Lower leg skin (tissue), 4 donors: ENCODE measurements around the gene ARRDC2. TPM values are rescaled to one million over a fixed set of nuclear protein-coding genes. Genes with fewer than 3 reads are reported as not detected.
"Not testable (repeated sequence)": the region's sequence is repeated elsewhere in the genome, so short reads cannot be mapped to it uniquely, and the experiment has no call there.

ENCODE experiments used
- DNase-seq, 2 donors: peaks; one replicate each; pipeline ENCODE4 v3.0.0-alpha.2; 2019; ENCODE audit warnings: low spot score in 2 of 2
- H3K4me3 ChIP-seq: fragments of 200-600 bp; sonication (generic); 2 replicates; pipeline ENCODE4 v1.5.1; 2017; ENCODE audit warnings: mild to moderate bottlenecking, low read depth; ENCODE audit not compliant: poor library complexity, severe bottlenecking
- CTCF ChIP-seq, 3 donors: fragments of 450-650 bp; IDR thresholded peaks; one replicate each; pipeline ENCODE4 v1.5.1; 2016; ENCODE audit warnings: antibody characterized with exemption in 3 of 3, mild to moderate bottlenecking in 3 of 3, moderate library complexity in 2 of 3
- POLR2A ChIP-seq, 2 donors: fragments of 450-650 bp; IDR thresholded peaks; one replicate each; pipeline ENCODE4 v1.6.1; 2016 to 2017; ENCODE audit warnings: antibody characterized with exemption in 2 of 2, mild to moderate bottlenecking in 1 of 2, moderate library complexity in 1 of 2
- WGBS, 2 donors: methylation state at CpG; one replicate each; pipeline ENCODE4 v1.1.5; 2018; 5-methylcytosine and 5-hydroxymethylcytosine counted together
- intact Hi-C: fragments of 100-400 bp; cut with DNase I; formaldehyde crosslinking; loops from one replicate; pipeline ENCODE4 v1.15.0; 2023; ENCODE audit warnings: low total_unique reads
- total RNA-seq, 4 donors: library from RNA; depleted of rRNA; stranded (reverse); fragments of >200 nt; gene quantifications; one replicate each; pipeline ENCODE4 v1.1.0, GENCODE V29; 2016

ARRDC2 gene
- total RNA-seq, 4 donors from 2014 or later: 54.1 to 92.8 (median 73.5) TPM

- peak; percentile 78 to 98 for DNase-seq
- 37 to 45% methylated on average over 15 to 16 of the region's 16 CpGs for WGBS, 2 donors
- H3K4me3 ChIP-seq: no peak overlapping the region
- TF ChIP-seq POLR2A (IDR thresholded peaks at IDR 0.05): no peak
- TF ChIP-seq CTCF (IDR thresholded peaks at IDR 0.05): no peak
- intact Hi-C loops: no loop called here
Observed at GRCh38 chr19:18020212-18021085, 12.5 kb downstream of the ARRDC2 start.

GRCh38 chr19:18021121-18021755 lies 13.3 kb downstream of the ARRDC2 start:
- no peak for TF ChIP-seq POLR2A (IDR thresholded peaks at IDR 0.05)
- H3K4me3 ChIP-seq: no peak overlapping the region
- intact Hi-C loops: no loop called here
- 24 to 31% methylated on average over 17 of the region's 21 CpGs for WGBS, 2 donors
- peak; percentile 82 to 97 for DNase-seq

- intact Hi-C loops: no loop called here
- 26 to 28% methylated on average over 23 of the region's 23 CpGs for WGBS, 2 donors
- peak; percentile 90 to 97 for DNase-seq
- H3K4me3 ChIP-seq: no peak overlapping the region
- TF ChIP-seq POLR2A (IDR thresholded peaks at IDR 0.05) (no peak), CTCF (IDR thresholded peaks at IDR 0.05) (no peak)
Observed at GRCh38 chr19:18023622-18024251, 15.8 kb downstream of the ARRDC2 start.

- no peak overlapping the region for H3K4me3 ChIP-seq
- intact Hi-C loops: no loop called here
- WGBS, 2 donors: 89 to 90% methylated on average over 4 of the region's 4 CpGs
- TF ChIP-seq CTCF (IDR thresholded peaks at IDR 0.05) (no peak), POLR2A (IDR thresholded peaks at IDR 0.05) (no peak)
- no peak for DNase-seq
Observed at GRCh38 chr19:18027151-18027550, 19.2 kb downstream of the ARRDC2 start.

- DNase-seq: no peak
- intact Hi-C loops: no loop called here
- TF ChIP-seq POLR2A (IDR thresholded peaks at IDR 0.05): no peak
- no peak for TF ChIP-seq CTCF (IDR thresholded peaks at IDR 0.05)
- 39 to 47% methylated on average over 7 to 8 of the region's 8 CpGs for WGBS, 2 donors
- no peak overlapping the region for H3K4me3 ChIP-seq
Observed at GRCh38 chr19:18029617-18030338, 21.8 kb downstream of the ARRDC2 start.

- DNase-seq: not testable (repeated sequence)
Observed at GRCh38 chr19:18031401-18031800, 23.4 kb downstream of the ARRDC2 start.

GRCh38 chr19:18032102-18032501 lies 24.1 kb downstream of the ARRDC2 start:
- DNase-seq, H3K4me3 ChIP-seq, intact Hi-C loops: not testable (repeated sequence)
- WGBS, 2 donors: 46 to 58% methylated on average over 2 of the region's 2 CpGs

More at GRCh38 chr19:18031401-18031800, 23.4 kb downstream of the ARRDC2 start:
- intact Hi-C loops, H3K4me3 ChIP-seq: not testable (repeated sequence)
- 59 to 69% methylated on average over 5 of the region's 5 CpGs for WGBS, 2 donors
